GM12892 (cell line): ENCODE measurements around the gene EID2B.

Source experiments
- POLR2A ChIP-seq: IDR thresholded peaks from 2 replicates; pipeline ENCODE4 v1.6.1; 2011; ENCODE audit warnings: low read depth, low read length, control low read depth
- POLR2AphosphoS5 ChIP-seq: IDR thresholded peaks from 2 replicates; pipeline ENCODE4 v1.6.1; 2011; ENCODE audit warnings: low read depth, low read length, control low read depth

GRCh38 chr19:39553082-39553652, 20.5 kb upstream of the EID2B start:
- TF ChIP-seq POLR2A = no peak
- TF ChIP-seq POLR2AphosphoS5 = no peak
